Measurements from ENCODE around the gene CA7.
A peak's percentile ranks its signal among the peaks of the same experiment; 100 is the strongest.

The CA7 gene

DNA sequence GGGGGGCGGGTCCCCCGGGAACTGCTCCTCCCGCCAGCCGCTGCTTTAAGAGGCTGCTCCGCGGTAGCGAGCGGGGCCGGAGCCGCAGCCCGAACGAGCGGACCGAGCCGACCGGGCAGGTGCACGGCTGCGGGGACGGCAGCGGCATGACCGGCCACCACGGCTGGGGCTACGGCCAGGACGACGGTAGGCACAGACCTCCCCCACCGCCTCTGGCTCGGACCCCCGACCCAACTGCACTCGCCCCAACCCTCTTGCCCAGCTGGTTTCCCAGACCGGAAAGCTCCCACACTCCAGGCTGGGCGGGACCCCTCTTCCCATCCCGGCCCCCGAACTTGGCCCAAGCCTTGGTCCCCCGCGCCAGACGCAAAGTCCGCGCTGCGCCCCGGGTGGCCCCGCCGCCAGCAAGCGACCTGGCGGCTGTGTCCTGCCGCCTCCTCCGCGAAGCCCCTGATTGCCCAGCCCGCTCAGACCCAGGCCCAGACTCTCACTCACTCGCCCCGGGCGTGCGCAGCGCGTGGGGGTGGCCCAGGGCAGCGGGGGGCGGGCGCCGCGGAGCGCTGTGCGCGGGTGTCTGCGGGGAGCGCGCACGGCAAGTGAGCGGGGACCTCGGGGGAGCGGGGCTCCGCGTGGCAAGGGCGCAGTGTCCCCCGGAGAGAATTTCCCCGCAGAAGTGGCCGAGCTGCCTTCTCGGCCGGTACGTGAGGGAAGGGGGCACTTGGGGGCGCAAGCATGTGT is at the start of gene CA7:
TSS of gene CA7 (plus strand) at position 73 of the 738 bp plus-strand sequence. CDS start at position 147, 74 bp downstream.
- DNase-seq = no peak

DNA sequence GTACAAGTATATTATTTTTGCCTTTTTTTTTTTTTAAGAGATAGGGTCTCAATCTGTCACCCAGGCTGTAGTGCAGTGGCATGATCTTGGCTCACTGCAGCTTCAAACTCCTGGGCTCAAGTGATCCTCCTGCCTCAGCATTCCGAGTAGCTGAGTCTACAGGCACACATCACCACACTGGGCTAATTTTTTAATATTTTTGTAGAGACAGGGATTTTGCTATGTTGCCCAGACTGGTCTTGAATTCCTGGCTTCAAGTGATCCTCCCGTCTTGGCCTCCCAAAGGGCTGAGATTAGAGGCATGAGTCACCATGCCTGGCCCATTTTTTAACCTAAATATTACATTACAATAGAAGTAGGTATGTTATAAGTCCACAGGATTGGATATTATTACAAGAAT is 46.1 kb upstream of the CA7 start:
- DNase-seq = no peak

DNA sequence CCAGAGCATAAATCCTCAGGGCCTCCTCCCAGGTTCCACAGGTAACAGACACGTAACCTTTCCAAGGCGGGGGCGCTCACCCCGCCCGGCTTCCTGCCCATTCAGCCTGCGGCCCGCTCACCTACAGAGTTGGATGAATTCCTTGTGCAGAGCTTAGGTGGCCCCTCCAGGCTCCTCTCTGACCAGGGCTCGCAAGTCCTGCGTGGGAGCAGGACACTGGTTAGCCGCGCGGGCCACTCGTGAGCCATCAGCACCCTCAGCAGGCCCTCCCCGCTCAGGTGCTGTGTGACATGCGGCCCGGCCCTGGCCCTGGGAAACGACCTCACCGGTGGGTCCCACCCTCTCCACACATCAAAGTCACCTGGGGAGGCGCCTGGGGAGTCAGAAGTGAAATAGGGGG is 43.4 kb upstream of the CA7 start:
- DNase-seq = no peak

DNA sequence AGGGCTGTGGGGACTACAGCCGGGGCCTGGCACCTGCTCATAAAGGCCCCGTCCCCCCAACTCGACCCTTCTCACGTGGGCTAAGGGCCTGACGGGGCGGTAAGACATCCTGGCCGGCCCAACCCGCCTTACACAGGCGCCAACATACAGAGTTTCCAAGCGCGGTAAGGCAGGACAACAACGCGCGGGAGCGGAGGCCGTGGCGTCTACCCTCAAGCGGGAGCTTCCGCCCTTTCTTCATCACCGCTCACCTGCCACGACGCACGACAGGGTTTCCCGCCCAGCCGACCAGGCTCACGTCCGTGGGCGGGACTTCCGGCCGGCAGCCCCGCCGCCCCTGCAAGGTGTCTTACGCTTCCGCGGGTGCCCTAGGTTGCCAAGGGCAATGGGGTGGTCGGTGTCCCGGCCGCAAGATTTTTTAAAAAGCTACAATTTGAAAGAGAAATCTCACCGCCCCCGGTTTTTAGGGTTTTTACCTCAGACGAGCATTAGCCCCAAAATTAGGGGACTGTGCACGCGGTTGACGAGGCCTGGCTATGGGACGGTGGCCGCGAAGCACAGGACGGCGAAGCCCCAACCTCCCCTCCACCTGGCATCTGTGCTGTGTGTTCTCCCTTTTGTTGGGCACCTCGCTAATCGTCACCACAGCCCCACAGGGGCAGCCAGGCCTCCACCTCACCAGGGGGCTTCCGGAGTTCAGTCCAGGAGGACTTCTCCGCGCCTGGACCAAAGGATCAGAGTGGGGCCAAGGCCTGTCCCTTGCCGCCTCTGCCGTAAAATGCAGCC is 42.7 kb upstream of the CA7 start, which contains the start of gene TERB1:
TSS of gene TERB1 (minus strand) at position 265 of the 786 bp plus-strand sequence. CDS start 4,786 bp downstream, outside the sequence.
- no peak for DNase-seq

DNA sequence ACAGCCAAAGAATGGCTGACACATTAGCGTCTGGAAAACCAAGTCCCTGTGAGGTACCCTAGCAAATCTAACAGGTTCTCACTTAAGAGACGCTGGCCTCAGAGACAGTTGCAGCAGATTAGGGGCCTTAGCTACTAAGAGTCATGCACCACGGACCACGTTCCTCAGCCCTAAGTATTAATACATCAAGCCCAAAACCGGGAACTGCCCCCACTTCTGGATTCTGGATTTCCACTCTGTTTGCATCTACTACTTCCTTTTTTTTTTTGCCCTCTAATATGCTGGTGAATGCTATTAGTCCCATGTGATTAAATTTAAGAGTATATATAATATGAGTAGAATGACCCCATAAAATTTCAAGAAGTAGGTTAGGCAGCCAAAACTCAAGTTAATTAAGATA is 42.1 kb upstream of the CA7 start:
- no peak for DNase-seq

DNA sequence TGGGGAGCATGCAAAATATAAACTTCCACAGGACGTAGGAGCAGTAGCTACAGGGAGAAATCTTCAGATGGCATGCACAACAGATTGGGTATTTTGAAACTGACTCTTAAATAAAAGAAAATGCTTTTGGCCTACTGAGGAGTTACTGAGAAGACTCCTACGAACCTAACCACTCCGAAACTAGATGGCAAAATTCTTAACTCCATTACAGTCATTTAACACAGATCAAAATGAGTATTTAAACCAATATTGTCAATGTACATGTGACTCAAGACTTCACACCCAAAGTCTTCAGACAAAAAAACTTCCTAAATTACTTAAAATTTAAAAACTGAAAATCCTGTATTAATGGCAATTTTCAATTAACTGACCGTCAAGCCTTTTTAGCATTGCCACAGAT is 34.4 kb upstream of the CA7 start:
- no peak for DNase-seq

DNA sequence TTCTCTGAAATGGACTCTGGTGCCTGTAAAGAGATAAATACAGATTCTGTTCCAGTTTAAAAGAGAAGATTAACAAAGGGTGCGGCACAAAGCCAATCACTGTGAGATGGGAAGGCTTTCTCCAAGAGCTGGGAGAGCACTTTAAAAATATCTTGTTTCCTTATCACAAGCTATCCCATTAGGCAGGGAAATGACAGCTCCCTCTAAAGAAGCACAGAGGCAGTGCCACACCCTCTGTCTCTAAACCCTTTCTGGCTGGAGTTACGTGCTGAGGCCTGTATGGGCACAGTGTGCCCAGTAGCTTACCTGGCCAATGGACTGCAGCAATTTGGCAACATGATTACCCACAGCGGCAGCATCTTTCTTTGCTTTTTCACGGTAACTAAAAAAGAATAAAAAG is 33.8 kb upstream of the CA7 start:
- no peak for DNase-seq

DNA sequence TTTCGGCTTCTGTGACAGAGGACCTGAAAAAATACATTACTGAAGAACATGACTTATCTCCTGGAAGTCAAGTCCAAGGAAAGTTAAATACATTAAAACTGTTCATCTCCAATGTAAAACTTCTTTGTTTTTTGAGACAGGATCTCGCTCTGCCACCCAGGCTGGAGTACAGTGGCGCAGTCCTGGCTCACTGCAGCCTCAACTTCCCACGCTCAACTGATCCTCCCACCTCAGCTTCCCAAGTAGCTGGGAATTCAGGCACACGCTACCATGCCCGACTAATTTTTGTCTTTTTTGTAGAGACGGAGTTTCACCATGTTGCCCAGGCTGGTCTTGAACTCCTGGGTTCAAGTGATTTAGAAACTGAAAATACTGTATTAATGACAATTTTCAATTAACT is 33.2 kb upstream of the CA7 start:
- DNase-seq = no peak

DNA sequence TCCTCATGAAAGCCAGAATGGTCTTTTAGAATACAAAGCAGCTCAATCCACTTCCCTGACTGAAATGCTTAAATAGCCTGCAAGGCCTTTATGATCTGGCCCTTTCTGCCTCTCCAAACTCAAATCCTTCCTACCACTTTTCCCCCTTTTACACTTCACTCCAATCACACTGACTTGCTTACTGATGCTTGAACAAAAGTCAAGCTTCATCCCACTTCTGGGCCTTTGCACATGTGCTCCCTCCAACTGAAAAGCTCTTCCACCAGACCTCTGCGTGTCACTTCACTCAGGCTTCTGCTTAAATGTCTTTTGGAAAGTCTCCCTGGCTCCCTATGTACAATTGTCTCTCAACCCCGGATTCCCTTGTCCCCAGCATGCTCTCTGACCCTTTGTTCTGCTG is 29.5 kb upstream of the CA7 start:
- DNase-seq = no peak

DNA sequence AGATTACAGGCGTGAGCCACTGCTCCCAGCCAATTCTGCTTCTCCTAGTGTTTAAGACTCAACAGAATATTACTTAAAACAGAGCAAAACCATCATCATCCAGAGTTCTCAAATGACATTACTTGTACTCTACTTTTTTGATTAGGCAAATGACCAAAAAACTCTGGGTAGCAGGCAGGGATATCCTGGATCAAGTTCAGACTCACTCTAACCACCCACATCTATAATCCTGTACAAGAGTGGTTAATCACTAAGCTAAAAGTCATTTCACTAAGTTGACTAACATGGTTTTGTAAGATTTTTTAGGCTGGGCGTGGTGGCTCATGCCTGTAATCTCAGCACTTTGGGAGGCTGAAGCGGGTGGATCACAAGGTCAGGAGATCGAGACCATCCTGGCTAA is 20.2 kb upstream of the CA7 start:
- no peak for DNase-seq

DNA sequence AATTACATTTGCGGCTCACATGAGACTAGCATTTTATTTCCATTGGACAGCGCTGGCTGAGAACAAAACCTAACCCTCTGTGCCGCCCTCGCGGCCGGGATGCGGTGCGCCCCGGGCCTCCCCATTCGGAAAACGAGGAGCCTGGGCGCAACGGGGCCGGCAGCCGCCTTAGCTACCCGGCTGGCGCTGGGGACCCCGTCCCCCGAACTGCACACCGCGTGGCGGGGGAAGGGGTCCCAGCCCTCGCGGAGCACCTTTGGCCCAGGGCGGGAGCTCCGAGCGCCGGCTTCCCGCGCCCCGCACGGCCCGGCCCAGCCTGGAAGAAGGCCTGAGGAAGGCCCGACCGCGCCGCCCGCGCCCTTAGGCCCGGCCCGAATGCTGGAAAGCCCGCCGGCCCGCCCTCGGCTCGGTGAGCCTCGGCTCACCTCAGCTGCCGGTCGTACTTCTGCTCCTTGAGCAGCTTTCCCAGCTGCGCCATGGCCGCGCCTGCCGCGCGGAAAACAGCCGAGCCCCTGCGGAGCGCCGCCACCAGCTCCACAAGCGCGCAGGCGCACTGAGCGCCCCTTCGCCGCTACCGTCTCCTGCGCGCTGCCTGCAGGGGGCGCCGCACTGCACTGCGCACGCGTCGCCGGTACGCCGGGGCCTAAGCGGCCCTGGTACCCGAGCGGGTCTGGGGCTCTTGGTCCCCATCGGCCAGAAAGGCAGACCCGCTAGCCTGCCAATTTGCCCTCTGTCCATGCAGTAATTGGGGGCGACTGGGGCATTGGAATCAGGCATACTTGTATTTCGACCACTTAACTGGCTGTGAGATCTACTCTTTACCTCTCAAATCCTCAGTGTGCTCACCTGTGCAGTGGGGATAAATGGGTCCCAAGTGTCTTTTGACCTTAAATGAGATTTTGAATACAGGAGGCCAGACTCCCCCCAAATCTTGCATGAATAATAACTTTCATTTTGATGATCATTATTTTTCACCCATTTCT is 13.5 kb upstream of the CA7 start, which contains the start of gene NAE1:
TSS of gene NAE1 (minus strand) at position 555 of the 983 bp plus-strand sequence. CDS start at position 478, 77 bp downstream.
- peak; percentile 68 to 83 (median 78) for DNase-seq

DNA sequence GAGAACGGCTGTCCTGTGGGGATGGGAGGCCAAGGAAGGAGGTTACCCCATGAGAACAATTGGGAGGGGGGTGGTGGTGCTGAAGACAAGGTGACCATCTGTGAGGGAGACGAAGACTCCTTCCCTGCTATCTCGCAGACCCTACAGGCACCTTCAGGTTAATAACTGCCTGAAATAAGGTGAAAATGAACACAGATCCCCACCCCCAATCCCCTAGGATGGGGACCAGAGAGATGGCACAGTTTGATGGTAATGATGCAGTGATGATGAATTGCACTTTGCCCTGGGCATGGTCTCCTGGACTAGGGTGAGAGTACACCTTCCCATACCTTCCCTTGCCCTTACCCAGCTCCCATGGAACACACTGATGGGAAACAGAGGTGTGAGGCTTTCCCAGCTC is 12.0 kb upstream of the CA7 start:
- DNase-seq = no peak

DNA sequence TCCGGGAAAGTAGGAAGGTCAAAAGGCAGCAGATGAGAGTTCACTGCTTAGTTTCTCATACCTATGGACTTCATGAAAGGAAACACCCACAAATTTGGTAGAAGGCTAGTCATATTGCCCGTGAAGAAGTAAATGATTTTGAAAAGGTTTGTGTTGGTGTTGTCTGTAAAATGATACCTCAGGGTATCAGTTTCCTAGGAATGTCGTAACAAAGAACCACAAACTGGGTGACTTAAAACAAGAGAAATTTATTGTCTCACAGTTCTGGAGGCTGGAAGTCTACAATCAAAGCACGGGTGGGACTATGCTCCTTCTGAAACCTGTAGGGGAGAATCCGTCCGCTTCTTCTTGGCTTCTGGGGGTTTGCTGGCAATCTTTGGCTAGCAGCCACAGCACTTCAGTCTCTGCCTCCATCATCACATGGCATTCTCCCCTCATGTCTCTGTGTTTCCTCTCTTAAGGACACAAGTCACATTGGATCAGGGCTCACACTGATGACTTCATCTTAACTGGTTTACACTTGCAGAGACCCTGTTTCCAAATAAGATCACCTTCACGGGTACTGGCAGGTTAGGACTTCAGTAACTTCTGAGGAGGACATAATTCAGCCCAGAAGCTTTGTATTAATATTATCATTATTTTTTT is 11.4 kb upstream of the CA7 start:
- no peak for DNase-seq

DNA sequence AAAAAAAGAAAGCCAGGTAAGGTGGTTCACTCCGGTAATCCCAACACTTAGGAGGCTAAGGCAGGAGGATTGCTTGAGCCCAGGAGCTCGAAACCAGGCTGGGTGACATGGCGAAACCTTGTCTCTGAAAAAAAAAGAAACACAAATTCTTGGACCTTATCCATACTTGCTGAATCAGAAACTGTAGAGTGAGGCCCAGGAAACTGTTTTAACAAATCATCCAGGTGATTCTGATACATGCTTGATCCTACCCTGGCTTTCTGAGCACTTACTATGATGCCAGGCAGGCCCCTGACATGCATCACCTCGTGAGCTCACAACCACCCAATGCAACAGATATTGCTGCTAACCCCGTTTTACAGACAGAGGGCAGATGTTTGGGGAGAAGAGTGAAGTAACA is 9.5 kb upstream of the CA7 start:
- DNase-seq = no peak

DNA sequence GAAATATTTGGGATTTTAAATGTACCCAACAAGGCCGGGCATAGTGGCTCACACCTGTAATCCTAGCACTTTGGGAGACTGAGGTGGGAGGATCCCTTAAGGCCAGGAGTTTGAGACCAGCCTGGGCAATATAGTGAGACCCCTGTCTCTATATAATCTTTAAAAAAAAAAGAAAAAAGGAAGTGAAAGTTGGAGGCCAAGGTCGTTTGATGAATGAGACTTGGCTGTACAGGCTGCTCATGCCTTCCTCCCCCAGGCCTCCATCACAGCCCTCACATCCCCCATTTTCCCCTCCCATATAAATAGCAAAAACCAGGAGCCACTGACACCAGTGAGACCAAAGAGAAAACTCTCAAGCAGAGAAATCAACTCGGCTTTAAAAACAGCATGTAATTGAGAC is 3.3 kb upstream of the CA7 start:
- no peak for DNase-seq

DNA sequence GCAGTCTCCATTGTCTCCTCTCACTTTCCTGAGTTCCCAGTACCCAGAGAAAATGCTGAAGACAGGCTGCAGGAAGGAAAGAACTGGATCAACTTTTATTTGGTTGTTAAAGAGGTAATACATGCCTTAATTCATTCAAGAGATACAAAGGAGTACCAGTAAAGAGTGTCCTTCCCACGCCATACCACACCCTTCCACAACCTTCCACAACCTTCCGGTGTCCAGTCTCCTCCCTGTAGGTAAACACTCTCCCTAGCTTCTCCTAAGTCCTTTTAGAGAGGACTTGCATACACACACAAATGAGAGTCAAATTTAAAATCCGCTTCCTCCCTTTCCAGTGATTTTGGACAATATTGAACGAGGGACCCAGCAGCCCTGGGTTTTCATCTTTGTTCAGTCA is 2.8 kb upstream of the CA7 start:
- DNase-seq = no peak

DNA sequence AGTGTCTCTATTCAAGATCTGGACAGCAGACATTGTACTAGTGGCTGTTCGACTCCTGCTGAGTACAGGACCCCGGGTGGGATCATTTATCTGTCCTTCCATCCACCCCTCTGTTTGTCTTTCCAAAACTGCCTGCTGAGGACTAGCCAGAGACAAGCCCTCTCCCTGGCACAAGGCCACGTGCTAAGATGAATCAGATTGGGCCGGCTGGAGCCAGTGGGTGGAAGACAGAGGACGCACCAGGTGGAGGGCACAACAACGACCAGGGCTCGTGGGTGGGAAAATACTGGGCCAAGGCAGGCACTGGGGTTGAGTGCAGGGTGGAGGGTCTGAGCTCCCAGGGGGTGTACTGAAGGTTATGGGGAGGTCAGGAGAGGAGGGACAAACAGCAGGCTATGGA is 1.4 kb upstream of the CA7 start:
- DNase-seq = no peak

DNA sequence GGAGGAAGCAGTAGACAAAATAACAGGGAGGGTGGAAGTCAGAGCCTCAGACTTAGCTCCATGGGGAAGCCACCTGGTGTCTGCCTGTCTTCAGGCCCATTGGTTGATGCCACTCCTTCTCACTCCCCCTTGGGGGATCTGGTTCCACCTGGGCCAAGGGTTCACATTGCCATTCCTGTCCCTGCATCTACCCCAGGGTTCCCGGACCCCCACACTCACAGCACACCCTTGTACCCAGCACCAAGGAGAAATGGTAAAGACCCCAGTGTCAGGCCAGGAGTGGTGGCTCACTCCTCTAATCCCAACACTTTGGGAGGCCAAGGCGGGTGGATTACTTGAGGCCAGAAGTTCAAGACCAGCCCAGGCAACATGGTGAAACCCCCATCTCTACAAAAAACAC is 1.0 kb upstream of the CA7 start:
- no peak for DNase-seq

DNA sequence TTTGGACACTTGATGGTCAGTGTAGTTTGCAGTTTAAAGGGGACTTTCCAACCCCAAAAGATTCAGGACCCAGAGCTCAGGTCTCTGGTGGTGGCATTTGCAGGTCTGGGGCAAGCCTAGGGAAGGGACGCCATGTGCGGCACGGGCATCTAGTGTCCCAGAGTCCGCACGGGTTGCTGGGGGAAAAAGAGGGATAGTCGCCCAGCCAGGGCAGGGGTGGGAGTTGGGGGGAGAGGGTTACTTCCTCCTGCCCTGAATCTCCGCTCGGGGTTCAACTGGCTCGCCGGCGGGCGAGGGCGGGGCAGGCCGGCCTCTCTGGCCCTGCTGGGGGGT is 239 bp upstream of the CA7 start:
- no peak for DNase-seq

DNA sequence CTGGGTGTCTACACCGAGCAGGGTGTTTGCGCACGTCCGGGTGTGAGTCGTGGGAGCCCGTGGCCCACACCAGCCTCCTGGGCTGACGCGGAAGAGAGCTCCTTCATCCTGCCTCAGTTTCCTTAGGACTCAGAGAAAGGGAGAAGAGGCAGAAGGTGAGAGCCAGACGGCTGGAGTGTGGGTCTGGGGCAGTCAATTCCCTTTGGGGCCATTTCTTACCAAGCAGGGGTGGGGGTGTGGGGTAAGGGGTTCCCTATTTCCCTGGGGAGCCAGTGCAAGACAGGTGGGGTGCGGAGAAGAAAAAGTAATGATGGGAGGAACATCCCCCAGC is 831 bp downstream of the CA7 start:
- DNase-seq = no peak

DNA sequence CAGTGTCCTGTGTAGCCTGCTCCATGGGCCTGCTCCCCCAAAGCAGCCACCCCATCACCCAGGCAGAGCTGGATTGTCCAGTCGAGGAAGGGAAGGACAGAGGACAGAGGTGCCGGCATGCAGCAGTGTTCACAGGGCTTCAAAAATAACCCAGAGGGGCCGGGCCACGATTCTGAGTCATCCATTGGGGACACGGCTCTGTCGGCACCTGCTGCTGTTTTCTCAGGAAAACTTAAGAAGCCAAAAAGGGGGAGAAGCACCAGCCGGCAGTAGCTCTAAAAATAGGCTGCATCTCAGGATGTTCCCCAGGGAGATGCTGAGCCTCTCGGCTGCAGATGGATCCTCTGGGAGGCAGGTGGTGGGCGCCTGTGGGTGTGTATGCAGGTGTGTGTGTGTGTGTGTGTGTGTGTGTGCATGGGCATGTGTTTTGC is 1.6 kb downstream of the CA7 start:
- no peak for DNase-seq

DNA sequence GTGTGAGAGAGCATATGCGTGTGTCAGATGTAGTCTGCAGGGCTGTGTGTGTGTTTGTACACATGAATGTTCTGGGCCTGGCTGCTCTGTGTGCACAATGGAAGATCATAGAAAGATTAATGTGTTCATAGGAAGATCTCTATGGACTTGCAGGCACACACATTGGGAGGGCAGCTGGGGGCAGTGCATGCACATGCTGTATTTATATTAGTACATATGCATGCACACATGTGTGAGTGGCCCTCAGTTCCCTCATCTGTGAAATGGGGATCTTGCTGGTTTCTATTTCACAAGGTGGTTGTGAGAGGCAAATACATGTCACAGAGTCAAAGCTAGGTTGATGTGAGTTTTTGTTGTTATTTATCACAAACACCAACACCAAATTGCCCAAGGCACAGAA is 2.1 kb downstream of the CA7 start:
- DNase-seq = no peak

DNA sequence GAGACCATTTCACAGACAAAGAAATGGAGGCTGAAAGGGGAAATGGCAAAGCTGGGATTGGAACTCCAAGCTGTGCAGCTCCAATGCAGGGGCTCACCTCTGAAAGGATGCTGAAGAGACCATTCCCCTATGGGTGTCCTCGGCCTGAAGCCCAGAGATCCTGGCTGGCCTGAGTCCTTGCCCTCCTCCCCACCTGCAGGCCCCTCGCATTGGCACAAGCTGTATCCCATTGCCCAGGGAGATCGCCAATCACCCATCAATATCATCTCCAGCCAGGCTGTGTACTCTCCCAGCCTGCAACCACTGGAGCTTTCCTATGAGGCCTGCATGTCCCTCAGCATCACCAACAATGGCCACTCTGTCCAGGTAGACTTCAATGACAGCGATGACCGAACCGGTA is 2.6 kb downstream of the CA7 start:
- DNase-seq = no peak
